A549 treated with DMSO at 1 μM for 4 hours (cell line): ENCODE results near the gene MYO10. TPM values are rescaled to one million over a fixed set of nuclear protein-coding genes. Genes with fewer than 3 reads are reported as not detected.

ENCODE experiments used
- total RNA-seq: library from RNA; stranded (reverse); fragments of 200-300 nt; extraction: Qiagen RNA extraction; gene quantifications from 5 replicates; pipeline ENCODE4 v1.2.3, GENCODE V29; 2022; ENCODE audit warnings: low read depth

Gene MYO10
- total RNA-seq, result 67.4 to 95.9 TPM (median 83.8 TPM) in 5 replicates

GRCh38 chr5:16936150-16936988 lies at the start of gene MYO10:
Gene MYO10, minus strand, starts transcription at chr5:16936288. Its CDS starts 480 bp downstream, at chr5:16935808.

GRCh38 chr5:16616536-16617273 lies 319.4 kb downstream of the MYO10 start, which contains the start of gene RETREG1:
Gene RETREG1, minus strand, starts transcription at chr5:16616997. Its CDS starts 26 bp downstream, at chr5:16616971.

